Activated CD8-positive, alpha-beta memory T cell treated with anti-CD3 and anti-CD28 coated beads, Interleukin-2, amount 10 ng/mL, durations not matched to agents 7 days and 5 days (primary cell): ENCODE results near the gene ZBTB20. TPM values are rescaled to one million over a fixed set of nuclear protein-coding genes. Genes with fewer than 3 reads are reported as not detected.

Experiments
- ATAC-seq: fragments of 150-1000 bp; cut with Tn5 transposase; one replicate; pipeline ENCODE4 v1.10.0; 2021; ENCODE audit warnings: moderate library complexity
- CTCF ChIA-PET: fragments of 350-600 bp; sonication (Branson Sonifier 250); formaldehyde crosslinking; loops from one replicate; lab custom pipeline; 2021; ENCODE audit warnings: antibody characterized with exemption; lab: Charles Lee
- DNase-seq: peaks from one replicate; pipeline ENCODE4 v3.0.0-alpha.2; 2020
- H3K27ac Mint-ChIP-seq: one replicate; pipeline ENCODE4 v1.8.0; 2021; ENCODE audit warnings: mild to moderate bottlenecking, mixed read lengths
- H3K27me3 Mint-ChIP-seq: one replicate; pipeline ENCODE4 v1.8.0; 2021; ENCODE audit warnings: mixed read lengths
- H3K36me3 Mint-ChIP-seq: one replicate; pipeline ENCODE4 v1.8.0; 2021; ENCODE audit warnings: mild to moderate bottlenecking, mixed read lengths
- H3K4me1 Mint-ChIP-seq: one replicate; pipeline ENCODE4 v1.8.0; 2021; ENCODE audit warnings: mixed read lengths
- H3K4me3 Mint-ChIP-seq: one replicate; pipeline ENCODE4 v1.8.0; 2021; ENCODE audit warnings: mild to moderate bottlenecking, moderate library complexity, mixed read lengths
- H3K9me3 Mint-ChIP-seq: one replicate; pipeline ENCODE4 v1.8.0; 2022; ENCODE audit warnings: low read depth, mixed read lengths
- total RNA-seq, 2 experiments: library from RNA; stranded (reverse); gene quantifications; one replicate each; pipeline ENCODE4 v1.2.3, GENCODE V29; 2021

The ZBTB20 gene
- total RNA-seq, 2 experiments from 2014 or later, result 5.6 to 10.2 TPM

DNA sequence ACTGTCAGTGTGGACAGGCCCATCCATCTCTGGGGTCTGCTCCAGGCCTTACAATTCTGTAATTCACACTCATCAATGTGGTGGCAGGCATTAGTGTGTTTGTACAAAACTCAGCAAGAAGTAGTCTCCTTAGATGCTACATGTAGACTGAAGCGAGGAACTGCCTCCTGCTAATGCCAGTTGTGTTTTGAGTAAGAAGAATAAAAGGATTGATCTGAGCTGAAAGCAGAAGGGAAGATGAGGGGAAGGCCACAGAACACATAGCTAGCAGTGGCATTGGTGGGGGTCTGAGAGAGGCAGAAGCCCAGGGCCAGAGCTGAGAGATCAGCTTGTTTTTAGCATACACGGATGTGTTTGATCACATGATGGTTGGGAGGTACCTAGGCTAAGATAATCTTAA is 709.2 kb downstream of the ZBTB20 start:
- DNase-seq (no peak), ATAC-seq (no peak)
- no peaks in the 10 kb centered on the region for H3K36me3 Mint-ChIP-seq
- H3K4me1 Mint-ChIP-seq, result no peaks in the 10 kb centered on the region
- CTCF ChIA-PET, result interaction anchor here (0.6 to 1.6 kb wide), 2 partner anchors 16 to 310 kb away, joined by 3 to 5 read pairs; no protein-coding TSS in a partner anchor
- H3K9me3 Mint-ChIP-seq, result no peaks in the 10 kb centered on the region
- H3K27me3 Mint-ChIP-seq, result no peaks in the 10 kb centered on the region
- H3K27ac Mint-ChIP-seq, result no peak overlapping the region
- H3K4me3 Mint-ChIP-seq, result no peak overlapping the region

DNA sequence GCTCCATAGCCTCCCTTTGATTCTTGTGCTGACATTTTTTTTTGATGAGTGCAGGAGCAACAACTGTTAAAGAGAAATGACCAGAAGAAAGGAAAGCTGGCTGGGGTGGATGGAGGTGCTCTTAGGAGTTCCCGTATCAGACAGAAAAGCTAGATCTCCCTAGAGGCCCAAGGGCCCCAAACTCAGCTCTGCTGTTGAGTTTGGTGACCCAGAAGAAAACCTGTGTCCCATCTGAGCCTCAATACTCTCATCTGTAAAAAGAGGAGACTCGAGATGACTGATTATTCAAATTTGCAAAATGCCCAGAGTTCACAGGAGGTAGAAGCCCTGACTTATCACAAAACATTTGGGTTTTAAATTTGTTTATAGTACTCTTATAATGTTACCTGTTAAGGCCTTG is 710.9 kb downstream of the ZBTB20 start:
- Mint-ChIP-seq H3K27me3 (no peaks in the 10 kb centered on the region), H3K27ac (no peak overlapping the region), H3K4me3 (no peak overlapping the region), H3K36me3 (no peaks in the 10 kb centered on the region), H3K4me1 (no peaks in the 10 kb centered on the region), H3K9me3 (no peaks in the 10 kb centered on the region)
- CTCF ChIA-PET, result no interaction called here
- no peak for DNase-seq
- ATAC-seq, result no peak

DNA sequence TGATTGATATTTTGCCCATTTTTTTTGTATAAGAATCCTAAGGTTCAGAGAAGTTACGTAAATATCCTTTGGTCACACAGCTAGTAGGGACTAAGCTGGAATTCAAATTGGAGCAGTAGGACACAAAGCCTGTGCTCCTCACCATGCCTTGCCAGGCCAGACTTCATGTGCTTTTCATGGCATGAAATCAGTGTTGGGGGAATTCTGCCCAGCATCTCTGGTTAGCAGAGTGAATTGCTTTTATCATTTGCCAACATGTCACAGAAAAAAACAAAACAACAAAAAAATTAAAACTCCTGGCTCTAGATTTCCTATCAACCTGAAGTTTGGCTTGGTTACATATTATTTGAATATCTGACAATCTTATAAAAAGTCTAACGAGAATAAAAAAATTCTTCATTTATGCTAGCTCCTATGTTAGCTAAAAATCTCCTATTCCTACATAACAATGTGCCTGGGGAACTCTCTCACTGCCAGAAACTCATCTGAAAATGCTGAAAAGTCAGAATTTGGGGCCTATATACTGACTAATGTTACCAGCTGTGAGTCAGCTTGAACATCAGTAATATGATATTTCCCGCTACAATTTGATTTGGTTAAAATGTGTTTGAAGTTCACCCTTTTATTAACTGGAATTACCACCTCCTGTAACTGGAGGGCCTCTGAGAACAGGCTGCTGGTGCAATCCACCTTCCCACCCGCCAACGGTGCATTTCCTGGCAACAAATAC is 711.5 kb downstream of the ZBTB20 start:
- Mint-ChIP-seq H3K27me3 (no peaks in the 10 kb centered on the region), H3K4me1 (no peaks in the 10 kb centered on the region), H3K27ac (no peak overlapping the region), H3K4me3 (no peak overlapping the region), H3K36me3 (no peaks in the 10 kb centered on the region), H3K9me3 (no peaks in the 10 kb centered on the region)
- ATAC-seq, result no peak
- no peak for DNase-seq
- CTCF ChIA-PET, result no interaction called here

DNA sequence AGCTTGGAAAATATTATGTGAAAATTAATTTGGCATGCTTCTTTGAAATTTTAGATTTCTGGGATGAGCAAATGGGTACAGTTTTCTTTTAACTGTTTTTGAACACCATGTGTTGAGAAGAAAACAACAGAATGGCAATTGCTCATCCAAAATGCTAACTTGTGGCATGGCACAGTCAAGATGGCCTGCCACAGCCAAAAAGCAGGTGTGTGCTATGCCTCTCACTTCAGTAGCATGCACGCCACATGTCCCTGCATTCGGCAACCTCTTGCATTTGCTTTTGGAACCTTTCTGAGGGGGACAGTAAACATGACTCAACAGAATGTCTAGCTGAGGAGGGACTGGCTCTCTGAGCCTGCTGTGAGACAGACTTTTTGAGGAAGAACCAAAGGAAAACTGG is 714.8 kb downstream of the ZBTB20 start:
- Mint-ChIP-seq H3K27me3 (no peaks in the 10 kb centered on the region), H3K27ac (no peak overlapping the region)
- CTCF ChIA-PET, result no interaction called here

DNA sequence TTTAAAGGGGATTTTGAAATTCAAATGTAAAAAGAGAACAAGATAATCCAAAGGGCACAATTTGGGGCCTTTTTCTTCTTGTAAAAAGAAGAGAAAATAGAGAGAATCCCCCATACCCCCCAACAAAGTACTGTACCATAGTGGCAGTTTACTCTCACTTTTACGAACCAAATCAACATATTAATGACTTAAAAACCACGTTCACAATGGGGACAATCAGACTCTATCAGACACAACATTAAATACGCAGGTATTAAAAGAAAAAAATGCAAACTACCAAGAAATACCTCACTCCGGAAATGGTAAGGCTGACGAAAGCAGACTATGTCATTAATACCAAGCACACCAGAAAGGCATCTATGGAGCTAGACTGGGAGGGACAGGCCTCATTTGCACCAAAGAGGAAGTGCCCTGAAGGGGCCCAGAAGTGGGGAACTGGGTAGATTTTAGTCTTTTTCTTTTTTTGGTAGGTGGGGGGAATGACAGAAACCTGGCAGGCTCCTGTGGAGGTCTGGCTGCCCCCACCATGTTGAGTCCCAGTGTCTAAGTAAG is 719.0 kb downstream of the ZBTB20 start:
- ATAC-seq (no peak), DNase-seq (no peak)
- Mint-ChIP-seq H3K9me3 (no peaks in the 10 kb centered on the region), H3K4me3 (no peak overlapping the region), H3K36me3 (no peaks in the 10 kb centered on the region), H3K27me3 (no peaks in the 10 kb centered on the region), H3K4me1 (no peaks in the 10 kb centered on the region), H3K27ac (no peak overlapping the region)
- CTCF ChIA-PET, result interaction anchor here (1.0 kb wide), 1 partner anchor 9 kb away, joined by 4 read pairs; no protein-coding TSS in a partner anchor

More for the DNA sequence above, 714.8 kb downstream of the ZBTB20 start:
- DNase-seq, result no peak
- H3K4me1 Mint-ChIP-seq, result no peaks in the 10 kb centered on the region
- no peak for ATAC-seq
- no peak overlapping the region for H3K4me3 Mint-ChIP-seq
- H3K9me3 Mint-ChIP-seq, result no peaks in the 10 kb centered on the region
- H3K36me3 Mint-ChIP-seq, result no peaks in the 10 kb centered on the region

DNA sequence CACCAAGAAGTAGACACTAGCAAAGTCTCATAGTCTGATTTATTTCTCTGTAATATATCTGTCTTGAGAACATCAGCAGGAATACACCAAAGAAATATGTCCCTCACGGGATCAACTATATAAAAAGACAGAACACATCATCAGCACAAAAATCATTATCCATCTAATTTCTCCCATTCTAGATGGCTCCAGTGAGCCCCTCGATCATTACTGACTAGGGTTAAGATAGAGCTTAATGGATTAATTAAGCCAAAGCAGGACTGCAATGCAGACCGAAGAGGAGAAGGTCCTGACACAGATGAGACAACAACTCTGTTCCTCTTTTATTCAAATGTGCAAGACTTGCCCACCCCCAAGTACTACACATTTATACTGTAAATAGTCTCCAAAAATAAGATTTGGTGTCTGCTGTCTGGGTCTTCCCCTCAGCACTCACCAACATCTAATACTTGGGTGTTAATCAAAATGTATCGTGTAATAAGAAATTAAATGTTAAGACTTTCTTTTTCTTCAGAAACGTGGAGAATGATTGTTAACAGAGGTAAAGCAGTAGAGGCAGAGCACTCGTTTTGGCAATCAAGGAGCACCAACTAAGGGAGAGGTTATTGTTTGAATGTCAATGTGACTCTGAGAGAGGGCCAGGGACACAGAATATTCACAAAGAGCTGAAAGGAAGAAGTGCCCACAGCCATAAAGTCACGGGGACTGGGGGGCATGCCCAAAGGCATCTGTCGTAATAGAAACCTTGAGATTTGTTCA is 719.6 kb downstream of the ZBTB20 start:
- H3K4me3 Mint-ChIP-seq, result no peak overlapping the region
- no peaks in the 10 kb centered on the region for H3K9me3 Mint-ChIP-seq
- H3K36me3 Mint-ChIP-seq, result no peaks in the 10 kb centered on the region
- ATAC-seq, result no peak
- H3K27ac Mint-ChIP-seq, result no peak overlapping the region
- H3K27me3 Mint-ChIP-seq, result no peaks in the 10 kb centered on the region
- CTCF ChIA-PET, result interaction anchor here (1.0 kb wide), 1 partner anchor 9 kb away, joined by 4 read pairs; no protein-coding TSS in a partner anchor
- no peaks in the 10 kb centered on the region for H3K4me1 Mint-ChIP-seq
- no peak for DNase-seq

DNA sequence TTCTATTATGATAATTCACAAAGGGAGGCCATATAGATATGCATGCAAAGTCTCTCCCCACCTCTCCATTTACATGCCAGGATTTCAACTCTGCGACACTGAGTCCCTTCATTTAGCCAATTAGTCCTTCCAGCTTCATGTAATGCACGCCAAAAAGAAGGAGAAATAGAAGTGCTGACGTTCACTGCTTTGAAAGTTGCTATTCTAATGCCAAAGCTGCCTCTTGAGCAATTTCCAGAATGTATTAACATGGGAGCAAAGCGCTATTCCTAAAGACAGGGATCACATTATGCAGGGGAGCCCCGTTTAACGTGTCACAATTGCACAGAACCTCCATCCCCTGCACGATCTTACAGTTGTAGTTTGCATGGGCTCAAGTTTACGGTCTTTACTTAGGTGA is 722.8 kb downstream of the ZBTB20 start:
- no peak overlapping the region for H3K27ac Mint-ChIP-seq
- CTCF ChIA-PET, result no interaction called here
- H3K27me3 Mint-ChIP-seq, result no peaks in the 10 kb centered on the region
- H3K9me3 Mint-ChIP-seq, result no peaks in the 10 kb centered on the region
- H3K4me3 Mint-ChIP-seq, result no peak overlapping the region
- ATAC-seq (no peak), DNase-seq (no peak)
- no peaks in the 10 kb centered on the region for H3K36me3 Mint-ChIP-seq
- H3K4me1 Mint-ChIP-seq, result no peaks in the 10 kb centered on the region

DNA sequence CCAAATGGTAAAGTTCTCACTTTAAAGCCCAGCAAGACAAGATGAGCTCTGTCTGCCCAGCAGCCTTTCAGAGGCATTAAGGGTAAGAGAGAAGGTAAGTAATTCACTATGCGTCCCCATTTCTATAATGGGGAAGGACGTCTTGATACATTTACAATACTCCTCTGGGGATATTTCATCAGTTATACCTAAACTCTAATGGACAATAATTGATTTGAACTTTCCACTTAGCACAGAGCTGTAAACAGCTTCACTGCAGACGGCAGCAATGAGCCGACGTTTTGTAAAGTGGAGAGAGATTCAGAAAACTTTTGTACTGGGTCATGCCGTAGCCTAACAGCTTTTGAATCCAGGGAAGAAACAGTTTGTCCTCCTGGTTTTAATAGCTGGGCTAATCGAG is 725.9 kb downstream of the ZBTB20 start:
- Mint-ChIP-seq H3K9me3 (no peaks in the 10 kb centered on the region), H3K4me3 (no peak overlapping the region), H3K27ac (no peak overlapping the region), H3K36me3 (no peaks in the 10 kb centered on the region), H3K4me1 (peaks cover 18% of the 10 kb centered on the region), H3K27me3 (no peaks in the 10 kb centered on the region)
- CTCF ChIA-PET, result interaction anchor here (0.6 to 7.1 kb wide), 5 partner anchors 16 to 270 kb away, joined by 3 to 95 read pairs (median 6); no protein-coding TSS in a partner anchor
- no peak for ATAC-seq
- DNase-seq, result no peak

DNA sequence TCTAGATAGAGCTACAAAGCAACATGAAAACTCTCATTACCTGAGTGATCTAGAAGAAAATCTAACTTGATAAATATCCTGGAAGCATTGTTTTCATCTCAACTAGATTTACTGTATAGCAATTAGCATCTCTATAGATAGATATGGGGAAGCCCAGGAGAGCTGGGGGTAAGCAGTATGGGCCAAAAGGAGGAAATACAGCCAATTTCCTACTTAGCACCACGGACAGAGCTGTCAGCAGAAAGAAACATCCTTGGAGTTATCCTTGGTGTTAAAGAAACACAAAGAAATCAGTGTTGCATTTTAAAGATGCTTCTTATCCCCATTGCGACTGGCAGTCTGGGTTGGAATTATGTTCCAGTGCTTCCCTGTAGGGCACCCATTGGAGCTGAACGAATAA is 727.0 kb downstream of the ZBTB20 start:
- H3K9me3 Mint-ChIP-seq, result no peaks in the 10 kb centered on the region
- no peaks in the 10 kb centered on the region for H3K36me3 Mint-ChIP-seq
- H3K27ac Mint-ChIP-seq, result no peak overlapping the region
- peaks cover 18% of the 10 kb centered on the region for H3K4me1 Mint-ChIP-seq
- no peak for ATAC-seq
- DNase-seq, result no peak
- CTCF ChIA-PET, result interaction anchor here (0.9 to 7.1 kb wide), 8 partner anchors 12 to 289 kb away, joined by 3 to 95 read pairs (median 6); no protein-coding TSS in a partner anchor
- H3K4me3 Mint-ChIP-seq, result no peak overlapping the region
- H3K27me3 Mint-ChIP-seq, result no peaks in the 10 kb centered on the region

DNA sequence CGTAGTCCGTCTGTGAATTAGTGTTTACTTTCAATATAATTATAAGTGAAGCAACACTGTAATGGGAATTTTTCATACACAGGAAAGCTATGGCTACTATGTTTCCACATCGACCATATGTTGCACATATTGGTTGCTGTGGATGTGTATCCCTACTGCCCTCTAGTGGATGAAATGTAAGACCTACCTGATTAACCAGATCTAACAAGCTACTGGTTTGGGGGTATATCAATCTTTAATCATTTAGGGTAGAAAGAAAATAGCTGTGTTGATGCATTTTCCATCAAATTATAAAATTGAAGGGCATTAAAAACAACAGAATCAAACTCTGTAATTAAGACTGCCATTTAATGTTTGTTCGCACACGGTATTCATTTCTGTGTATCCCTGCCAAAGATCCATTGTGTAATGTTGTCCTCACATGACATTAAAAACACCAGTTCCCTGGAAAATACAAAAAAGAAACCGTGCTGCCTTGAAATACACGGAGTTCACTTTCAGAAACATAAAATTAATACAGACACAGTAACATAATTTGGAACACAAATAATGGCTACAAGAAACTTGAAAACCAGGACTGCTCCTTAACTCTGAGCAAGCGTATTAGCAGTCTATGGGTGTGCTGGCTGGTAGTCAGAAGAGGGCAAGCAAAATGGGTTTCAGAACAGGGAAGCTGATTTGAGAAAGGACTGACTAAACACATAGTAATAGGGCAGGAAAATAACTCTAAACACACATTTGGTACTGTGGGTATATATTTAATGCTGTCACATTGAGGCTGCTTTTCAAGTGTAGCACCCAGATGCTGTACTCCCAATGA is 728.2 kb downstream of the ZBTB20 start:
- H3K4me1 Mint-ChIP-seq, result peaks cover 18% of the 10 kb centered on the region
- CTCF ChIA-PET, result interaction anchor here (0.5 to 7.1 kb wide), 37 partner anchors 9 to 993 kb away, joined by 3 to 95 read pairs (median 5); no protein-coding TSS in a partner anchor

DNA sequence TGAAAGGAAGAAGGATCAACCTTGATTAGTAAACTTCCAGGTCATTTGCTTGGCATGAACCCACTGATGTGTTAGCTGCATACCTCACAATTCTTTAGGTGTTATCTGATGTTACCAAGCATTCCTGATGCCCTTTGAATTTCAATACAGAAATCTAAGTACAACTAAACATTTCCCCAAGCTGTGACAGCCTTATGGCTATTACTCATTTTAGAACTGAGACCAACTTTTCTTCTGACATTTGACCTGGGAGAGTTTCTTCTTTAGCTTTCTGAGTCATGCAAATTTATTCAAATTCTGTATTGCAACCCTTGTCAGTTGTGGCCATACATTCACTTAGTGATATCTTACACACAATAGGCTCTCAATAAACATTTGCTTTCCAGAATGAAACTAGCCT is 729.0 kb downstream of the ZBTB20 start:
- peak overlapping the region; percentile 31 for H3K27ac Mint-ChIP-seq
- ATAC-seq, result peak; percentile 79
- no peak overlapping the region for H3K4me3 Mint-ChIP-seq

More for the DNA sequence above, 728.2 kb downstream of the ZBTB20 start:
- DNase-seq (no peak), ATAC-seq (peak; percentile 88)
- Mint-ChIP-seq H3K27ac (peak overlapping the region; percentile 31), H3K27me3 (no peaks in the 10 kb centered on the region), H3K9me3 (no peaks in the 10 kb centered on the region), H3K4me3 (no peak overlapping the region), H3K36me3 (no peaks in the 10 kb centered on the region)

DNA sequence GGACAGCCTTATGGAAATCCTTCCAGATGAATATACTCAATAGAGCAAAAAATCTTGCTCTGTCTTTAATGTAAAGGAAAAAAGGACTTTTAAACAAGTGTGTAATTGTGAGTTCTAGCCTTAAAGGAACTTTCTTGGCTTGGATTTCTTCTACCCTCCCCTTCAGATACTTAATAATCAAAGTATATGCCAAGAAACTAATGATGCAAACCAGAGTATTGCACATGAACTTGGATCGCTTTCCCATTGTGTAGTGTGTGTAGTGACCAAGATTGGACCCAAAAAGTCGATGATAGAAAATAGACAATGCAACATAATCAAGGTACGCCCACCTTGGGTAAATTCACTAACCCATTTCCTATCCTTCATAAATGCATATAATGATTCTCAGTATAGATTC is 729.4 kb downstream of the ZBTB20 start:
- ATAC-seq, result no peak
- H3K4me1 Mint-ChIP-seq, result peaks cover 20% of the 10 kb centered on the region
- H3K27me3 Mint-ChIP-seq, result no peaks in the 10 kb centered on the region
- no peak for DNase-seq
- CTCF ChIA-PET, result interaction anchor here (1.2 to 7.1 kb wide), 17 partner anchors 22 to 269 kb away, joined by 3 to 95 read pairs (median 6); no protein-coding TSS in a partner anchor
- H3K27ac Mint-ChIP-seq, result no peak overlapping the region
- H3K9me3 Mint-ChIP-seq, result no peaks in the 10 kb centered on the region
- no peaks in the 10 kb centered on the region for H3K36me3 Mint-ChIP-seq
- no peak overlapping the region for H3K4me3 Mint-ChIP-seq

More for the DNA sequence above, 729.0 kb downstream of the ZBTB20 start:
- Mint-ChIP-seq H3K4me1 (peaks cover 18% of the 10 kb centered on the region), H3K27me3 (no peaks in the 10 kb centered on the region), H3K36me3 (no peaks in the 10 kb centered on the region), H3K9me3 (no peaks in the 10 kb centered on the region)
- no peak for DNase-seq
- CTCF ChIA-PET, result interaction anchor here (0.8 to 7.1 kb wide), 32 partner anchors 10 to 274 kb away, joined by 3 to 95 read pairs (median 5); no protein-coding TSS in a partner anchor
